C4-2B (cell line): Measurements from ENCODE around the gene LRBA.

Experiments used
- ZFX ChIP-seq: fragments of 450-650 bp; IDR thresholded peaks from 2 replicates; pipeline ENCODE4 v1.6.1; 2017
- TF ChIP-seq, protein P1 (sequence below): fragments of 450-650 bp; conservative IDR thresholded peaks from 2 replicates; pipeline ENCODE4 v1.5.1; 2017; ENCODE audit warnings: mild to moderate bottlenecking

DNA sequence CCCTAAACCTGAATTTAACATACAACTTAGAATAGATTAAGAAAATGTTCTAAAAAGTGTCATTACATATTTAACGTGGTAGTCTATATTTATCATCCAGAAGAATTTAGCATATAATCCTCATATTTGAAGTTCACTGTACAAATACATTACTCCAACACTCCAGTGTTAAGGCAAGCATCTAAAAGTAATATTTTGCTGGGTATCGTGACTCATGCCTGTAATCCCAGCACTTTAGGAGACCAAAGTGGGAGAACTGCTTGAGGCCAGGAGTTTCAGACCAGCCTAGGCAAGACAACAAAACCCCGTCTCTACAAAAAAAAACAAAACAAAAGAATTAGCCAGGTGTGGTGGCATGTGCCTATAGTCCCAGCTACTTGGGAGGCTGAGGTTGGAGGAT is 24.8 kb downstream of the LRBA start:
- TF ChIP-seq, protein P1, sequence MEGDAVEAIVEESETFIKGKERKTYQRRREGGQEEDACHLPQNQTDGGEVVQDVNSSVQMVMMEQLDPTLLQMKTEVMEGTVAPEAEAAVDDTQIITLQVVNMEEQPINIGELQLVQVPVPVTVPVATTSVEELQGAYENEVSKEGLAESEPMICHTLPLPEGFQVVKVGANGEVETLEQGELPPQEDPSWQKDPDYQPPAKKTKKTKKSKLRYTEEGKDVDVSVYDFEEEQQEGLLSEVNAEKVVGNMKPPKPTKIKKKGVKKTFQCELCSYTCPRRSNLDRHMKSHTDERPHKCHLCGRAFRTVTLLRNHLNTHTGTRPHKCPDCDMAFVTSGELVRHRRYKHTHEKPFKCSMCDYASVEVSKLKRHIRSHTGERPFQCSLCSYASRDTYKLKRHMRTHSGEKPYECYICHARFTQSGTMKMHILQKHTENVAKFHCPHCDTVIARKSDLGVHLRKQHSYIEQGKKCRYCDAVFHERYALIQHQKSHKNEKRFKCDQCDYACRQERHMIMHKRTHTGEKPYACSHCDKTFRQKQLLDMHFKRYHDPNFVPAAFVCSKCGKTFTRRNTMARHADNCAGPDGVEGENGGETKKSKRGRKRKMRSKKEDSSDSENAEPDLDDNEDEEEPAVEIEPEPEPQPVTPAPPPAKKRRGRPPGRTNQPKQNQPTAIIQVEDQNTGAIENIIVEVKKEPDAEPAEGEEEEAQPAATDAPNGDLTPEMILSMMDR = no peak
- no peak for TF ChIP-seq ZFX
